Right cardiac atrium (tissue), 5 donors: Measurements from ENCODE around the gene PHYKPL. TPM values are rescaled to one million over a fixed set of nuclear protein-coding genes. Genes with fewer than 3 reads are reported as not detected.

Source experiments
- ATAC-seq, 2 donors: fragments of 200-7000 bp; cut with Tn5 transposase; one replicate each; pipeline versions ENCODE4 v1.8.0 to v1.9.1; 2020; ENCODE audit warnings: moderate library complexity in 2 of 2, mild to moderate bottlenecking in 1 of 2
- DNase-seq, 3 donors: peaks; one replicate each; pipeline ENCODE4 v3.0.0-alpha.2; 2020
- H3K27ac ChIP-seq: one replicate; pipeline ENCODE4 v1.5.1; 2013; ENCODE audit warnings: mild to moderate bottlenecking, low read length, control low read depth, moderate library complexity
- H3K27me3 ChIP-seq: one replicate; pipeline ENCODE4 v1.6.1; 2013; ENCODE audit not compliant: control insufficient read depth, insufficient read depth
- H3K4me1 ChIP-seq: one replicate; pipeline ENCODE4 v1.6.1; 2013; ENCODE audit warnings: low read length; ENCODE audit not compliant: control insufficient read depth, insufficient read depth
- H3K4me3 ChIP-seq: one replicate; pipeline ENCODE4 v1.5.1; 2013; ENCODE audit warnings: low read length, control low read depth
- H3K9me3 ChIP-seq: one replicate; pipeline ENCODE4 v1.6.1; 2013; ENCODE audit warnings: low read length; ENCODE audit not compliant: control insufficient read depth
- WGBS: extraction: QIAGEN DNeasy Blood & Tissue Kit; methylation state at CpG from one replicate; pipeline ENCODE4 v1.1.7; 2013; 5-methylcytosine and 5-hydroxymethylcytosine counted together
- intact Hi-C, 4 donors: fragments of 100-400 bp; cut with DNase I; formaldehyde crosslinking; loops; one replicate each; pipeline versions ENCODE4 v1.11.0 to v1.14.0; 2022 to 2023
- polyA plus RNA-seq: library from polyadenylated mRNA; stranded (reverse); fragments of 200-250 nt; gene quantifications from one replicate; pipeline ENCODE4 v1.2.3, GENCODE V29; 2013
- total RNA-seq, 4 donors: library from RNA; stranded (reverse); fragmentation: NEBNext Ultra II Directional; extraction: Animal tissue kit (Norgen Biotek cat#: 25700); gene quantifications; one replicate each; pipeline ENCODE4 v1.2.1, GENCODE V29; 2021
- donor health status: healthy with polysubstance abuse.
- donor health status: DM: no; HTN: yes; CAD: no.
- donor health status: DM: no; HTN: no; CAD: no.
- donor health status: DM: no; HTN: yes; CAD: no; lungs with severe emphysema.
- donor health status: DM: yes; HTN: yes; CAD: no.

Gene PHYKPL
- total and polyA plus RNA-seq, 5 donors, result 35.3 to 53.6 (median 44.5) TPM

- Histone ChIP-seq H3K9me3 (no peaks in the 10 kb centered on the region), H3K27ac (no peak overlapping the region), H3K4me3 (no peak overlapping the region), H3K27me3 (no peaks in the 10 kb centered on the region), H3K4me1 (no peaks in the 10 kb centered on the region)
- WGBS, result 89% methylated on average over 3 of the region's 3 CpGs
- DNase-seq (no peak), ATAC-seq (no peak)
- intact Hi-C loops, result no loop called here
These were observed 20.2 kb downstream of the PHYKPL start for GRCh38 chr5:178212241-178213002.

DNA sequence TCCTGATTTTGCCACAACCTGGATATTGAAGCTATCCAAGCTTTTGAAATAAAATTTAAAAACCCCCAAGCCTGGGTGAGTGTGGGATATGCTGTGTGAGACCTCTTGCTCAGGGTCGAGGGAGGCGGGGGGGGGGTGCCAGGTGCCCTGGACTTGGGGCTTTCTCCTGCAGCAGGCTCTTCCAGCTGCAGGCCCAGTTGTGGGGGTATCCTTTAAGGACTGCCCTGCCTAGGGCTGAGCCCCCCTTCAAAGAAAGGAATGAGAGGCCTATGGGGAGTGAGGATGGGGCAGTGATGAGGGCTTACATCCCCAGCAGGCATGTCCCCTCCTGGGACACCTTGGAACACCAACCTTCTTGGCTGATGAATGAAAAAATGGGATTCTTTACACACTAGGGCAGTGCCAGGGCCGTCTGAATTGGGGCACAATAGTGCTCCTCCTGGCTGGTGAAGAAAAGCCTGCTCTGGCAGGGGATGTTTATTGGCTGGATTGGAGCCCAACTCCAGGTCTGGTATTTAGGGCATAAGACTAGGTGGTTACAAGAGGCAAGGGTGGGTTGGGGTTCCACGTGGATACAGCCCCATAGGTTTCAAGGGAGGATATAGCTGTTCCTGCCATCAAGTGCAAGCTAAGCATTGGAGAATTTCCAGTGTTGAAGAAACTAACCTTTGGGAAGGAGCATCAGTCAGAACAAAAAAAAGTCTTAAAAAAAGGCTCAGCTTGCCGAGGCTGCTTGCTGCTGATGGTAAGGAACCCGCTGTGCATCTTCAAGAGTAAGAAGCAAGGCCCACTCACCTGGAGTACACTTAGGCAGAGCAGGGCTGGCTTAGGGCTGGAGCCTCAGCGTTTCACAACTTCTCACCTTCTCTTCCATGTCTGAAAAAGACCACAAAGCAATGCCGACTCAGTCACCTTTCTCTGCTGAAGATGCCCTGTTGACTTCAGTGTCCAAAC lies 21.2 kb downstream of the PHYKPL start:
- intact Hi-C loops, result no loop called here
- H3K27me3 ChIP-seq, result no peaks in the 10 kb centered on the region
- H3K4me3 ChIP-seq, result no peak overlapping the region
- DNase-seq (no peak), ATAC-seq (no peak)
- WGBS, result 65% methylated on average over 8 of the region's 8 CpGs
- no peaks in the 10 kb centered on the region for H3K9me3 ChIP-seq
- H3K27ac ChIP-seq, result no peak overlapping the region
- H3K4me1 ChIP-seq, result peaks cover 3% of the 10 kb centered on the region

GRCh38 chr5:178210686-178211085 lies 21.9 kb downstream of the PHYKPL start:
- intact Hi-C loops, result no loop called here
- Histone ChIP-seq H3K4me1 (peaks cover 9% of the 10 kb centered on the region), H3K9me3 (no peaks in the 10 kb centered on the region), H3K27ac (no peak overlapping the region), H3K27me3 (no peaks in the 10 kb centered on the region), H3K4me3 (no peak overlapping the region)
- DNase-seq (no peak), ATAC-seq (no peak)
- 90% methylated on average over 5 of the region's 5 CpGs for WGBS

DNA sequence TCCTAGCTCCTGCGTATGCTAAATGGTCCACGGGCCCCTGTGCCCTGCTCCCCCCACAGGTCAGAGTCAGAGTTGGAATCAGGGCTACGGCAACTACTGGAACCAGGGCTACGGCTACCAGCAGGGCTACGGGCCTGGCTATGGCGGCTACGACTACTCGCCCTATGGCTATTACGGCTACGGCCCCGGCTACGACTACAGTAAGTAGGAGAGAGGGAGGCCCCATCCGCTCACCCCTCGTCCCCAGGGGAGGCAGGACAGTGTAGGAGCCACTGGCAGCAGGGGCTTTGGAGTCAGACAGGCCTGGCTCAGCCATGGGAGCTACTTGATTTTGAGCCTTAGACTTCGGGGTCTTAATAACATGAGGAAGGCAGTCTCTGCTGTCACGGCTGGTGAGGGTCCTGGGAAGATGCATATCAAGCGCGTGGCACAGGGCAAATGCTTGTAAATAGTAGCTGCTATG lies 22.5 kb downstream of the PHYKPL start:
- H3K27me3 ChIP-seq, result no peaks in the 10 kb centered on the region
- no peak overlapping the region for H3K27ac ChIP-seq
- ATAC-seq (no peak), DNase-seq (no peak)
- H3K9me3 ChIP-seq, result no peaks in the 10 kb centered on the region
- peaks cover 9% of the 10 kb centered on the region for H3K4me1 ChIP-seq
- WGBS, result 92% methylated on average over 18 of the region's 18 CpGs
- H3K4me3 ChIP-seq, result no peak overlapping the region
- intact Hi-C loops, result no loop called here

- H3K4me1 ChIP-seq, result peaks cover 9% of the 10 kb centered on the region
- WGBS, result 84% methylated on average over 8 of the region's 8 CpGs
- DNase-seq (no peak), ATAC-seq (no peak)
- intact Hi-C loops, result no loop called here
- no peak overlapping the region for H3K4me3 ChIP-seq
- H3K27ac ChIP-seq, result no peak overlapping the region
- H3K27me3 ChIP-seq, result no peaks in the 10 kb centered on the region
- no peaks in the 10 kb centered on the region for H3K9me3 ChIP-seq
These were observed 23.1 kb downstream of the PHYKPL start for GRCh38 chr5:178209334-178210072.

GRCh38 chr5:178208540-178209227 lies 23.9 kb downstream of the PHYKPL start:
- Histone ChIP-seq H3K4me3 (no peak overlapping the region), H3K4me1 (peaks cover 9% of the 10 kb centered on the region), H3K9me3 (no peaks in the 10 kb centered on the region), H3K27ac (no peak overlapping the region), H3K27me3 (no peaks in the 10 kb centered on the region)
- DNase-seq (no peak), ATAC-seq (no peak)
- intact Hi-C loops, result no loop called here
- WGBS, result 69% methylated on average over 5 of the region's 5 CpGs

DNA sequence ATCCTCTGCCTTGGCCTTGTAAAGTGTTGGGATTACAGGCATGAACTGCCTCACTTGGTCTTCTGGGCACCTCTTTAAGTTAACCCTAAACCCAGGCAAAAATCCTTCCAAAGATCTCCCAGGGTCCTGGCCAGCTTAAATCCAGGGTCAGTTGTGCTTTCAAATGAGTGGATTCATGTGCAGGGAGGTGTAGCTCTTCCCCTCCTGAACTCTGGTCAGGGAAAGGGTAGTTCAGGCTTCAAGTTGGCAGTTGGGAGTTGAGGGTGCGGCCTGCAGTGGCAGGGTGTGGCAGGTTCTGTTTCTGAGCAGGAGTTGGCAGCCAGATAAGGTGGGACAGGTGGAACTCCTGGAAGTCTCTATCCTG lies 24.7 kb downstream of the PHYKPL start:
- intact Hi-C loops, result no loop called here
- 94% methylated on average over 1 of the region's 1 CpG for WGBS
- H3K4me1 ChIP-seq, result peaks cover 9% of the 10 kb centered on the region
- ATAC-seq (no peak), DNase-seq (no peak)
- no peaks in the 10 kb centered on the region for H3K9me3 ChIP-seq
- no peak overlapping the region for H3K27ac ChIP-seq
- no peaks in the 10 kb centered on the region for H3K27me3 ChIP-seq
- H3K4me3 ChIP-seq, result no peak overlapping the region

GRCh38 chr5:178207183-178207916 lies 25.3 kb downstream of the PHYKPL start:
- H3K4me3 ChIP-seq, result no peak overlapping the region
- intact Hi-C loops, result no loop called here
- no peak for DNase-seq
- no peaks in the 10 kb centered on the region for H3K27me3 ChIP-seq
- 63% methylated on average over 5 of the region's 5 CpGs for WGBS
- peaks cover 9% of the 10 kb centered on the region for H3K4me1 ChIP-seq
- H3K27ac ChIP-seq, result no peak overlapping the region
- H3K9me3 ChIP-seq, result no peaks in the 10 kb centered on the region
- ATAC-seq, result no peak

DNA sequence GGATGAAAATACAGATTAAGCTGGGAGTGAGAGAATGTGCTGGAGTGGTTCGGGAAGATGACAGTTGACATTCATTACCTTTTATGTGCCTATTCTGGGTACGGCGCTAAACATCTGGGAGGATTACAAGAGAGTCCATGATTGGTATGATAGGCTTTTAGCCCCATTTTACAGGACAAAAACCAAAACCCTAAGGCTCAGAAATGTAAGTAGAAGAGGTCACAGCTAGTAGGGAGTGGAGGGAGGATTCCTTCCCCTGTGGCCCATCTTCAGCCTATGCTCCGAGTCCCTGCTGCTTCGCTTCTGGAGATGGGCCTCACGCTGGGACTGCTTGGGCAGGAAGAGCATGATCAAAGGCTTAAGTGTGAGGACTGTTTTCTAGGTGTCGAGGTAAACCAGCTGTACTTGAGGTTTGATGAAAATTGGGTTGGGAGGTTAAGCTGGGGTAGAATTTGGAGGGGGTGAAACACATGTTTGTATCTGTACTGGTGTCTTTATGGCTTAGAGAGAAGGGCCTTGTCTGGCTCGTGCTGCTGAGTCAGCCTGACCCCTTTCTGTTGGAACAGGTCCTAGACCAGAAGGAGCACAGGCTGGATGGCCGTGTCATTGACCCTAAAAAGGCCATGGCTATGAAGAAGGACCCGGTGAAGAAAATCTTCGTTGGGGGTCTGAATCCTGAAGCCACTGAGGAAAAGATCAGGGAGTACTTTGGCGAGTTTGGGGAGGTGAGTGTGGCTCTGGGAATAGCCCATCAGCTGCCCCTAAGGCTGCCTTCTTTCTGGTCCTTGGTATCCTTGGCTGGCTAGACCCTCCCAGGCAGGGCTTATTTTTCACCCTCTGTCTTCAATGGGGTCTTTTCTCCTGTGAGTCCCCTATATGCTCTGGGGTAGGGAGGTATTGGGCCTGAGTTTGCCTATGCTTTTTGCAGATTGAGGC lies 26.2 kb downstream of the PHYKPL start:
- ATAC-seq, result no peak
- no peak for DNase-seq
- intact Hi-C loops, result no loop called here
- Histone ChIP-seq H3K9me3 (no peaks in the 10 kb centered on the region), H3K27me3 (no peaks in the 10 kb centered on the region), H3K27ac (peak overlapping the region; percentile 9), H3K4me3 (peak overlapping the region; percentile 63), H3K4me1 (peaks cover 9% of the 10 kb centered on the region)
- 51% methylated on average over 12 of the region's 12 CpGs for WGBS
